Measurements from ENCODE around the gene NR5A2. TPM values are rescaled to one million over a fixed set of nuclear protein-coding genes. Genes with fewer than 3 reads are reported as not detected.

Gene NR5A2
- total and polyA plus RNA-seq, 2 donors (not counting 1 experiment from before 2014, with no cell fraction given), result 0.01 TPM; not detected in 1

- H3K9ac ChIP-seq (ENCODE audit: insufficient read depth, low read length), result no peak overlapping the region
- no peak for DNase-seq (ENCODE audit: low read depth in 2 of 2)
- no peaks in the 10 kb centered on the region for H3K4me1 ChIP-seq (ENCODE audit: control insufficient read depth, extremely low read depth, insufficient read depth, low read length)
- H3K27me3 ChIP-seq (ENCODE audit: control insufficient read depth, insufficient read depth, low read length), result no peaks in the 10 kb centered on the region
- H2AFZ ChIP-seq (ENCODE audit: low read length), result no peak overlapping the region
- H3K4me2 ChIP-seq (ENCODE audit: extremely low read depth, insufficient read depth, low read length), result no peak overlapping the region
- no peaks in the 10 kb centered on the region for H3K36me3 ChIP-seq (ENCODE audit: control insufficient read depth, insufficient read depth, low read length)
- H3K79me2 ChIP-seq (ENCODE audit: control insufficient read depth, insufficient read depth, low read length), result no peaks in the 10 kb centered on the region
- no peak overlapping the region for H3K4me3 ChIP-seq (replicated peaks in 1 of 4; ENCODE audit: control extremely low read depth in 1 of 4, insufficient read depth in 1 of 4, low read depth in 3 of 4, low read length in 4 of 4)
- TF ChIP-seq, protein P1, sequence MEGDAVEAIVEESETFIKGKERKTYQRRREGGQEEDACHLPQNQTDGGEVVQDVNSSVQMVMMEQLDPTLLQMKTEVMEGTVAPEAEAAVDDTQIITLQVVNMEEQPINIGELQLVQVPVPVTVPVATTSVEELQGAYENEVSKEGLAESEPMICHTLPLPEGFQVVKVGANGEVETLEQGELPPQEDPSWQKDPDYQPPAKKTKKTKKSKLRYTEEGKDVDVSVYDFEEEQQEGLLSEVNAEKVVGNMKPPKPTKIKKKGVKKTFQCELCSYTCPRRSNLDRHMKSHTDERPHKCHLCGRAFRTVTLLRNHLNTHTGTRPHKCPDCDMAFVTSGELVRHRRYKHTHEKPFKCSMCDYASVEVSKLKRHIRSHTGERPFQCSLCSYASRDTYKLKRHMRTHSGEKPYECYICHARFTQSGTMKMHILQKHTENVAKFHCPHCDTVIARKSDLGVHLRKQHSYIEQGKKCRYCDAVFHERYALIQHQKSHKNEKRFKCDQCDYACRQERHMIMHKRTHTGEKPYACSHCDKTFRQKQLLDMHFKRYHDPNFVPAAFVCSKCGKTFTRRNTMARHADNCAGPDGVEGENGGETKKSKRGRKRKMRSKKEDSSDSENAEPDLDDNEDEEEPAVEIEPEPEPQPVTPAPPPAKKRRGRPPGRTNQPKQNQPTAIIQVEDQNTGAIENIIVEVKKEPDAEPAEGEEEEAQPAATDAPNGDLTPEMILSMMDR (conservative IDR thresholded peaks at IDR 0.05 in 1 of 2, IDR thresholded peaks at IDR 0.05 in 1 of 2; ENCODE audit: low read depth in 1 of 2, low read length in 2 of 2), result no peak
- TF ChIP-seq EZH2 (IDR thresholded peaks at IDR 0.05; ENCODE audit: low read length, missing control alignments), result no peak
- no peaks in the 10 kb centered on the region for H3K9me3 ChIP-seq (ENCODE audit: control insufficient read depth, insufficient read depth, low read depth, low read length)
- H3K27ac ChIP-seq (ENCODE audit: insufficient read depth, low read length), result no peak overlapping the region
- no peaks in the 10 kb centered on the region for H4K20me1 ChIP-seq (ENCODE audit: control insufficient read depth, extremely low read depth, insufficient read depth, low read length)
These were observed 118.6 kb downstream of the NR5A2 start for GRCh38 chr1:200146100-200146499.

DNA sequence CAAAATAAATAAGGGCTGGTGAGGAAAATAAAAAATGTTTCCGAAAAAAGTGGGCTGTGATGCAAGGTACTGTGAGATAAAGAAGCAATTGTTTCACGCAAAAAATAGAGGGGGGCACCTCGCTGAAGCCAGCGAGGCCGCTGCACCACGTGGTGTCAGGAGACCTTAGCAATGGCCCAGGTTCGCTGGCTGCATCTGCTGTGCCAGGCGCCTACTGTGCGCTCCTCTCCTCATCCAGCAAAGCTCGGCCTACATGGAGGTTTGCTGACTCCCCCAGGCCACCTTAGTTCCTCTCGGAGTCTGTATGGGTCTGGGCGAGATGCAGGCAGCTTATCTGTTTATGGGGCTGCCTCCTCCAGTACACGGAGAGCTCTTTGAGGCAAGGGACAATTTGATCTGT lies 119.6 kb downstream of the NR5A2 start:
- TF ChIP-seq EZH2 (IDR thresholded peaks at IDR 0.05; ENCODE audit: low read length, missing control alignments), result no peak
- TF ChIP-seq, protein P1 (conservative IDR thresholded peaks at IDR 0.05 in 1 of 2, IDR thresholded peaks at IDR 0.05 in 1 of 2; ENCODE audit: low read depth in 1 of 2, low read length in 2 of 2), result no peak
- Histone ChIP-seq H2AFZ (ENCODE audit: low read length) (no peak overlapping the region), H4K20me1 (ENCODE audit: control insufficient read depth, extremely low read depth, insufficient read depth, low read length) (no peaks in the 10 kb centered on the region), H3K27me3 (ENCODE audit: control insufficient read depth, insufficient read depth, low read length) (no peaks in the 10 kb centered on the region), H3K4me3 (replicated peaks in 1 of 4; ENCODE audit: control extremely low read depth in 1 of 4, insufficient read depth in 1 of 4, low read depth in 3 of 4, low read length in 4 of 4) (no peak overlapping the region), H3K79me2 (ENCODE audit: control insufficient read depth, insufficient read depth, low read length) (no peaks in the 10 kb centered on the region), H3K27ac (ENCODE audit: insufficient read depth, low read length) (no peak overlapping the region), H3K36me3 (ENCODE audit: control insufficient read depth, insufficient read depth, low read length) (no peaks in the 10 kb centered on the region), H3K4me2 (ENCODE audit: extremely low read depth, insufficient read depth, low read length) (no peak overlapping the region), H3K9ac (ENCODE audit: insufficient read depth, low read length) (no peak overlapping the region), H3K4me1 (ENCODE audit: control insufficient read depth, extremely low read depth, insufficient read depth, low read length) (no peaks in the 10 kb centered on the region), H3K9me3 (ENCODE audit: control insufficient read depth, insufficient read depth, low read depth, low read length) (no peaks in the 10 kb centered on the region)
- no peak for DNase-seq (ENCODE audit: low read depth in 2 of 2)

GRCh38 chr1:200147742-200148141 lies 120.2 kb downstream of the NR5A2 start:
- no peak for DNase-seq (ENCODE audit: low read depth in 2 of 2)
- Histone ChIP-seq H3K4me2 (ENCODE audit: extremely low read depth, insufficient read depth, low read length) (no peak overlapping the region), H3K79me2 (ENCODE audit: control insufficient read depth, insufficient read depth, low read length) (no peaks in the 10 kb centered on the region)

More at GRCh38 chr1:200147742-200148141, 120.2 kb downstream of the NR5A2 start:
- Histone ChIP-seq H3K27me3 (ENCODE audit: control insufficient read depth, insufficient read depth, low read length) (no peaks in the 10 kb centered on the region), H3K27ac (ENCODE audit: insufficient read depth, low read length) (no peak overlapping the region), H3K36me3 (ENCODE audit: control insufficient read depth, insufficient read depth, low read length) (no peaks in the 10 kb centered on the region), H3K9me3 (ENCODE audit: control insufficient read depth, insufficient read depth, low read depth, low read length) (no peaks in the 10 kb centered on the region), H4K20me1 (ENCODE audit: control insufficient read depth, extremely low read depth, insufficient read depth, low read length) (no peaks in the 10 kb centered on the region), H3K4me1 (ENCODE audit: control insufficient read depth, extremely low read depth, insufficient read depth, low read length) (no peaks in the 10 kb centered on the region), H3K9ac (ENCODE audit: insufficient read depth, low read length) (no peak overlapping the region), H2AFZ (ENCODE audit: low read length) (no peak overlapping the region), H3K4me3 (replicated peaks in 1 of 4; ENCODE audit: control extremely low read depth in 1 of 4, insufficient read depth in 1 of 4, low read depth in 3 of 4, low read length in 4 of 4) (no peak overlapping the region)
- no peak for TF ChIP-seq EZH2 (IDR thresholded peaks at IDR 0.05; ENCODE audit: low read length, missing control alignments)
- TF ChIP-seq, protein P1 (conservative IDR thresholded peaks at IDR 0.05 in 1 of 2, IDR thresholded peaks at IDR 0.05 in 1 of 2; ENCODE audit: low read depth in 1 of 2, low read length in 2 of 2), result no peak

Data from fibroblast of lung (primary cell).